Gastroesophageal sphincter (tissue), 3 donors: ENCODE data around the gene ZNF611.

Experiments
- POLR2AphosphoS5 ChIP-seq: sonication (generic); formaldehyde crosslinking; IDR thresholded peaks from one replicate; pipeline ENCODE4 v1.6.1; 2017; ENCODE audit warnings: antibody characterized with exemption
- TF ChIP-seq, protein P1 (sequence below), 4 experiments: fragments of 200-600 bp in 2 of 4; fragments of 450-650 bp in 2 of 4; sonication (generic) in 1 of 4; IDR thresholded peaks; one replicate each; pipeline ENCODE4 v1.5.1; 2017 to 2019; ENCODE audit warnings: antibody characterized with exemption in 4 of 4, mild to moderate bottlenecking in 2 of 4, moderate library complexity in 2 of 4

DNA sequence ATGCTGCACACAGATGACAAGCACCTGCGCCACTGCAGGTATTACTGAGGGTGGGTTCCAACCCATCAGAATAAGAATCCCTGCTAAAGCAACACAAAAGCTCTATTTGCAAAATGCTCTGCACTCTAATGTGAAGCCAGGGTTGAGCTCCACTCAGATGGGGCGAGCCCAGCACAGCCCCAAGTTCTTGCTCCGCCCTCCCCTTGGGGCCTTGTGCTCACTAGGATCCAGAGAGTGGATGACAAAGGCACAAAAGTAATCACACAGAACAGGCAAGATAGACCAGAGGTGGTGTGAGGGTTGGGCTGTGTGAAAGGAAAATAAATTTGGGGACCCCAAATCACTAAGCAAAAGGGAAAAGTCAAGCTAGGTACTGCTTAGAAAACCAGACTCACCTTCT lies 8.2 kb upstream of the ZNF611 start:
- TF ChIP-seq, protein P1, sequence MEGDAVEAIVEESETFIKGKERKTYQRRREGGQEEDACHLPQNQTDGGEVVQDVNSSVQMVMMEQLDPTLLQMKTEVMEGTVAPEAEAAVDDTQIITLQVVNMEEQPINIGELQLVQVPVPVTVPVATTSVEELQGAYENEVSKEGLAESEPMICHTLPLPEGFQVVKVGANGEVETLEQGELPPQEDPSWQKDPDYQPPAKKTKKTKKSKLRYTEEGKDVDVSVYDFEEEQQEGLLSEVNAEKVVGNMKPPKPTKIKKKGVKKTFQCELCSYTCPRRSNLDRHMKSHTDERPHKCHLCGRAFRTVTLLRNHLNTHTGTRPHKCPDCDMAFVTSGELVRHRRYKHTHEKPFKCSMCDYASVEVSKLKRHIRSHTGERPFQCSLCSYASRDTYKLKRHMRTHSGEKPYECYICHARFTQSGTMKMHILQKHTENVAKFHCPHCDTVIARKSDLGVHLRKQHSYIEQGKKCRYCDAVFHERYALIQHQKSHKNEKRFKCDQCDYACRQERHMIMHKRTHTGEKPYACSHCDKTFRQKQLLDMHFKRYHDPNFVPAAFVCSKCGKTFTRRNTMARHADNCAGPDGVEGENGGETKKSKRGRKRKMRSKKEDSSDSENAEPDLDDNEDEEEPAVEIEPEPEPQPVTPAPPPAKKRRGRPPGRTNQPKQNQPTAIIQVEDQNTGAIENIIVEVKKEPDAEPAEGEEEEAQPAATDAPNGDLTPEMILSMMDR (IDR thresholded peaks at IDR 0.05) = no peak
- TF ChIP-seq POLR2AphosphoS5 = no peak
